ENCODE data around the gene CROCC2.

Gene CROCC2

DNA sequence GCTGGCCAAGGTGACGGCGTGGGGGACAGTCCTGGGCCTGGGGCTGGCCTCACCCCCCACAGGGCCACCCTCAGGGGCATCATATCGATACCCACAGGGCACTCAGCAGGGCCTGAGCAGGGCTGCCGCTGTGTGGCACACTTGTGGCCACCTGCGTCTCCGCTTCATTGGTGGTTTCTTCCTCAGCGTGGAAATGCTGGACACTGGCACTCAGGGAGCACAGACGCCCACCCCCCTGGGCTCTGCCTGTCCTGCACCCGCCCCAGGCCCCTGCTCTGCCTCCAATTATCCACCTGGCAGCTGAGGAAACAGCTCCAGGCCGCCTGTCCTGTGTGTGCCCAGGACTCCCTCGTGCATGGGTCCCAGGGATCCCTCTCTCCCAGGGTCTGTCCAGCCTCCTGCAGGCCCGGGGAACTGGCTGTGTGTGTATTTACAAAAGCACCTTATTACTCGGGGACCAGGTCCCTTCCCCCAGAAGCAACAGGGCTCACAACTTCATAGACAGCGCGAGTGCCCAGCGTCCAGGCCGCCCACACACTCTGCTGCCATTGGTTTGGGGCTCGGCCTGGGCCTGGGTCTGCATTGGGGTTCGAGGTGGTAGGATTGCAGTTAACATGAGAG, 13.1 kb downstream of the CROCC2 start:
- Histone ChIP-seq H3K4me3 (ENCODE audit: extremely low read depth, insufficient read depth, low read length, poor library complexity, severe bottlenecking) (no peak overlapping the region), H3K9me3 (ENCODE audit: control insufficient read depth, low read length) (no peaks in the 10 kb centered on the region), H3K36me3 (ENCODE audit: control insufficient read depth, insufficient read depth, low read length) (no peaks in the 10 kb centered on the region), H3K4me1 (ENCODE audit: control insufficient read depth, insufficient read depth, low read length, poor library complexity, severe bottlenecking) (no peaks in the 10 kb centered on the region), H3K27ac (ENCODE audit: low read depth, low read length, severe bottlenecking) (no peak overlapping the region)
- 82 to 83% methylated on average over 17 of the region's 19 CpGs for WGBS, 2 experiments (ENCODE audit: insufficient coverage in 2 of 2)

GRCh38 chr2:240919786-240920782, 13.9 kb downstream of the CROCC2 start:
- WGBS, 2 experiments (ENCODE audit: insufficient coverage in 2 of 2) = 89 to 90% methylated on average over 19 to 31 of the region's 31 CpGs
- Histone ChIP-seq H3K27ac (ENCODE audit: low read depth, low read length, severe bottlenecking) (no peak overlapping the region), H3K36me3 (ENCODE audit: control insufficient read depth, insufficient read depth, low read length) (no peaks in the 10 kb centered on the region), H3K4me3 (ENCODE audit: extremely low read depth, insufficient read depth, low read length, poor library complexity, severe bottlenecking) (no peak overlapping the region), H3K4me1 (ENCODE audit: control insufficient read depth, insufficient read depth, low read length, poor library complexity, severe bottlenecking) (no peaks in the 10 kb centered on the region), H3K9me3 (ENCODE audit: control insufficient read depth, low read length) (no peaks in the 10 kb centered on the region)

DNA sequence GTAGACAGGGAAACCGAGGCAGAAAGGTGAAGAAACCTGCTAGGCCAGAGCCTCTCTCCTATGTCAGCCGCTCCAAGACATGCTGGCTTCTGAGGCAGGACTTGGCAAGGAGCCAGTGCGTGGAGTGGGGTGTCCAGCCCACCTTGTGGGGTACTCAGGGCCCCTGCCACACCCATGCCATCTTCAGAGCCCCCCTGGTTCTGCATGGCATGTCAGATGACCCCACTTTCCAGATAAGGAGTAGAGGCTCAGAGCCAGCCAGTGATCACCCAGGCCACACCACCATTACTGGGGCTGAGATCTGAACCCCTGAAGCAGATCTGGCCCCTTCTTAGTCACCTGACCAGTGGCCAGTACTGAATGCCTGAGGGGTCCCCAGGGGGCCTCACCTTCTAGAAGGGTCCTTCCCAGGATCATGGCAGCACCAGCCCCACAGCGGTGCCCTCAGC, 14.7 kb downstream of the CROCC2 start:
- Histone ChIP-seq H3K4me3 (ENCODE audit: extremely low read depth, insufficient read depth, low read length, poor library complexity, severe bottlenecking) (no peak overlapping the region), H3K27ac (ENCODE audit: low read depth, low read length, severe bottlenecking) (no peak overlapping the region), H3K9me3 (ENCODE audit: control insufficient read depth, low read length) (no peaks in the 10 kb centered on the region), H3K36me3 (ENCODE audit: control insufficient read depth, insufficient read depth, low read length) (no peaks in the 10 kb centered on the region), H3K4me1 (ENCODE audit: control insufficient read depth, insufficient read depth, low read length, poor library complexity, severe bottlenecking) (no peaks in the 10 kb centered on the region)
- 94 to 95% methylated on average over 3 to 4 of the region's 4 CpGs for WGBS, 2 experiments (ENCODE audit: insufficient coverage in 2 of 2)

DNA sequence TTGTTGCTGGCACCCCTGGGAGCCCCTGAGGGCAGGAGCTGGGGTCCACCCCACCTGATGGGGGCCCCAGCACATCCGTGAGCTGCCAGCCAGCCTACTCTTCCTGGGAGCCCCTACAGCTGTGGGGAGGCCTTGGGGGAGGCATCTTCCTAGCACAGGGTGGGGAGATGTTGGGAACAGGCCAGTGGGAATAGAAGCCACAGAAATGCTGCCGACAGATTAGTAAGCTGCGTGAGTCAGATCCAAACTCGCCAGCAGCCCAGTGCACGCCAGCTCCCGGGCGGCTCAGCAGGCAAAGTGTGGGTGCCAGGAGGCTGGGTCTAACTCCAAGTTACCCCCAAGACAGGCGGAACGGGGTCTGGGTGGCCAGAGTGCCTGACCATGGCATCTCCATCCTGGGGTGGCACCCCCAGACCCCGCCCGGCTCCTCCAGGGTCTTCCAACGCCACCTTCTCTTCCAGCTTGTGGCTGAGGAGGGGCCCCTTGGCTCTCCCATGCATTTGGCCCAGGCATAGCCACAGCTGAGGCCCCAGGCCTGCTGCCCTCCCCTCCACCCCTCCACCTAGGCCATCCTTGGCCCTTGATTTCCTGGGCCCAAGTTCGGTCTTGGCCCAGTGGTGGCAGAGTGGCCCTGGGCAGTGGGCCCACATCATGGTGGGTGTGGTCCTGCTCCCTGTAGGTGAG, 15.3 kb downstream of the CROCC2 start:
- Histone ChIP-seq H3K9me3 (ENCODE audit: control insufficient read depth, low read length) (no peaks in the 10 kb centered on the region), H3K27ac (ENCODE audit: low read depth, low read length, severe bottlenecking) (no peak overlapping the region), H3K36me3 (ENCODE audit: control insufficient read depth, insufficient read depth, low read length) (no peaks in the 10 kb centered on the region), H3K4me1 (ENCODE audit: control insufficient read depth, insufficient read depth, low read length, poor library complexity, severe bottlenecking) (no peaks in the 10 kb centered on the region), H3K4me3 (ENCODE audit: extremely low read depth, insufficient read depth, low read length, poor library complexity, severe bottlenecking) (no peak overlapping the region)
- WGBS, 2 experiments (ENCODE audit: insufficient coverage in 2 of 2) = 86 to 91% methylated on average over 7 to 11 of the region's 13 CpGs

DNA sequence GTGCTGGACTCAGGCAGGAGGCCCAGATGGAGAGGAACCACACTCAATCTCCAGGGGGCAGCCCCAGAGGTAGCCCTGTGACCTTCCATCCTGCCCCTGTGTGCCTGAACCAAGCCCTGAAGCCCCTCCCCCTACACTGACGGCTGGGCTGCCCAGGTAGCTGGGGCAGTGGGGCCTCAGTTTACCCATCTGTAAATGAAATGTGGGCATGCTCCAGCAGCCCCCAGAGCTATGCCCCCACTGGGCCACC, 15.8 kb downstream of the CROCC2 start:
- Histone ChIP-seq H3K36me3 (ENCODE audit: control insufficient read depth, insufficient read depth, low read length) (no peaks in the 10 kb centered on the region), H3K4me3 (ENCODE audit: extremely low read depth, insufficient read depth, low read length, poor library complexity, severe bottlenecking) (no peak overlapping the region), H3K27ac (ENCODE audit: low read depth, low read length, severe bottlenecking) (no peak overlapping the region), H3K9me3 (ENCODE audit: control insufficient read depth, low read length) (no peaks in the 10 kb centered on the region), H3K4me1 (ENCODE audit: control insufficient read depth, insufficient read depth, low read length, poor library complexity, severe bottlenecking) (no peaks in the 10 kb centered on the region)
- 63 to 83% methylated on average over 1 of the region's 1 CpG for WGBS, 2 experiments (ENCODE audit: insufficient coverage in 2 of 2)

GRCh38 chr2:240922245-240922981, 16.3 kb downstream of the CROCC2 start:
- WGBS, 2 experiments (ENCODE audit: insufficient coverage in 2 of 2) = 82 to 83% methylated on average over 17 to 18 of the region's 18 CpGs
- Histone ChIP-seq H3K4me1 (ENCODE audit: control insufficient read depth, insufficient read depth, low read length, poor library complexity, severe bottlenecking) (no peaks in the 10 kb centered on the region), H3K27ac (ENCODE audit: low read depth, low read length, severe bottlenecking) (no peak overlapping the region)

DNA sequence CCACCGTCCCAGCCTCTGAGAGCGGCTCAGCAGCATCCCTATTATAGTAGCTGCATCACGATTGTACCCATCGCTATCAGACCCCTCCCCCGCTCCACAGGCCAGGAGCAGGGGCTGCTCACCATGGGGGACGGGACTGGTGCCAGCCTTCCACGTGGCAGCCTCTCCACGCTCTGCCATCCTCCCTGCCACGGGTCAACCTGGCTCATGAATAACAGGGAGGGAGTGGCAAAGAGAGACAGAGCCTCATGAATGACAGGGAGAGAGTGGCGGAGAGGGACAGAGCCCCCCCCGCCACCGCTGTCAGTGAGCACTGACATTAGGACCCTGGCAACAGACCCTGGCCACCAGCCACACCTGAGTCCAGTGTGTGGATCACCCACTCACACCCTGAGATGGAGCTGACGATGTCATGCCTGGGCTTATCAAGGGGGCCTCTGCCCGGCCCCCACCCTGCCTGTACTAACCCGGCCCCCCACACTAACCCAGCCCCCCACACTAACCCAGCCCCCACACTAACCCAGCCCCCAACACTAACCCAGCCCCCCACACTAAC, 16.9 kb downstream of the CROCC2 start:
- Histone ChIP-seq H3K36me3 (ENCODE audit: control insufficient read depth, insufficient read depth, low read length) (no peaks in the 10 kb centered on the region), H3K9me3 (ENCODE audit: control insufficient read depth, low read length) (no peaks in the 10 kb centered on the region), H3K4me1 (ENCODE audit: control insufficient read depth, insufficient read depth, low read length, poor library complexity, severe bottlenecking) (no peaks in the 10 kb centered on the region), H3K27ac (ENCODE audit: low read depth, low read length, severe bottlenecking) (no peak overlapping the region), H3K4me3 (ENCODE audit: extremely low read depth, insufficient read depth, low read length, poor library complexity, severe bottlenecking) (no peak overlapping the region)
- WGBS, 2 experiments (ENCODE audit: insufficient coverage in 2 of 2) = 73 to 74% methylated on average over 12 of the region's 15 CpGs

More at GRCh38 chr2:240922245-240922981, 16.3 kb downstream of the CROCC2 start:
- Histone ChIP-seq H3K36me3 (ENCODE audit: control insufficient read depth, insufficient read depth, low read length) (no peaks in the 10 kb centered on the region), H3K9me3 (ENCODE audit: control insufficient read depth, low read length) (no peaks in the 10 kb centered on the region), H3K4me3 (ENCODE audit: extremely low read depth, insufficient read depth, low read length, poor library complexity, severe bottlenecking) (no peak overlapping the region)

DNA sequence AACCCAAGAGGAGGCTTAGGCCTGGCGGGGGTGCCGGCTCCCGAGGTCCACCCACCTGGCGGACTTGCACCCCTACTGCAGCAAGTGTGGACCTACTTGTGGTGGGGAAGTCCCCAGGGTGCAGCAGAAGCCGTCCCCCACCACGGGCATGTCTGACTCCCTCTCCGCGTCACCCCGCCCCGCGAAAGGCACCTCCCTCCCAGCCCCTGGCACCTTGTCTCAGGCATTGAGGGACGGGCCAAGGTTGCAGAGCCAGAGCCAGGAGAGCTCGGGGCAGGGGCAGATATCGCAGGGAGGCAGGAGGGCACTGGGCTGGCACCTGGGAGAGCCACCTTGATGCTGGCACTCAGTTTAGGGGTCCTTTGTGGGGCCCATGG, 19.0 kb downstream of the CROCC2 start:
- Histone ChIP-seq H3K4me3 (ENCODE audit: extremely low read depth, insufficient read depth, low read length, poor library complexity, severe bottlenecking) (no peak overlapping the region), H3K36me3 (ENCODE audit: control insufficient read depth, insufficient read depth, low read length) (no peaks in the 10 kb centered on the region), H3K4me1 (ENCODE audit: control insufficient read depth, insufficient read depth, low read length, poor library complexity, severe bottlenecking) (no peaks in the 10 kb centered on the region), H3K9me3 (ENCODE audit: control insufficient read depth, low read length) (no peaks in the 10 kb centered on the region), H3K27ac (ENCODE audit: low read depth, low read length, severe bottlenecking) (no peak overlapping the region)
- 86 to 95% methylated on average over 6 to 11 of the region's 14 CpGs for WGBS, 2 experiments (ENCODE audit: insufficient coverage in 2 of 2)

- H3K36me3 ChIP-seq (ENCODE audit: control insufficient read depth, insufficient read depth, low read length) = no peaks in the 10 kb centered on the region
- H3K4me1 ChIP-seq (ENCODE audit: control insufficient read depth, insufficient read depth, low read length, poor library complexity, severe bottlenecking) = no peaks in the 10 kb centered on the region
- H3K4me3 ChIP-seq (ENCODE audit: extremely low read depth, insufficient read depth, low read length, poor library complexity, severe bottlenecking) = no peak overlapping the region
- WGBS, 2 experiments (ENCODE audit: insufficient coverage in 2 of 2) = 92 to 97% methylated on average over 23 to 26 of the region's 29 CpGs
- H3K9me3 ChIP-seq (ENCODE audit: control insufficient read depth, low read length) = no peaks in the 10 kb centered on the region
- no peak overlapping the region for H3K27ac ChIP-seq (ENCODE audit: low read depth, low read length, severe bottlenecking)
Observed at GRCh38 chr2:240925568-240926515, 19.7 kb downstream of the CROCC2 start.

Measured in mesodermal cell (in vitro differentiated cells).